Progenitor cell of endocrine pancreas (in vitro differentiated cells): ENCODE data around the gene DCLRE1A. TPM values are rescaled to one million over a fixed set of nuclear protein-coding genes. Genes with fewer than 3 reads are reported as not detected.

Source experiments
- DNase-seq: peaks from one replicate; pipeline ENCODE4 v3.0.0; 2021; ENCODE audit warnings: low spot score; ENCODE audit not compliant: unreplicated experiment
- H3K27ac Mint-ChIP-seq: 2 replicates; pipeline ENCODE4 v1.8.0; 2021; ENCODE audit warnings: mild to moderate bottlenecking, moderate library complexity, mixed read lengths
- H3K27me3 Mint-ChIP-seq: 2 replicates; pipeline ENCODE4 v1.8.0; 2021; ENCODE audit warnings: mixed read lengths
- H3K36me3 Mint-ChIP-seq: 2 replicates; pipeline ENCODE4 v1.8.0; 2022; ENCODE audit warnings: mixed read lengths; ENCODE audit not compliant: insufficient read depth
- H3K4me1 Mint-ChIP-seq: 2 replicates; pipeline ENCODE4 v1.8.0; 2021; ENCODE audit warnings: low read depth, mixed read lengths
- H3K4me3 Mint-ChIP-seq: 2 replicates; pipeline ENCODE4 v1.8.0; 2021; ENCODE audit warnings: low read depth, mild to moderate bottlenecking, moderate library complexity, mixed read lengths
- H3K9me3 Mint-ChIP-seq: 2 replicates; pipeline ENCODE4 v1.8.0; 2021; ENCODE audit warnings: low read depth, mixed read lengths
- CTCF ChIP-seq: fragments of 200-600 bp; sonication (generic); IDR thresholded peaks from one replicate; pipeline ENCODE4 v1.5.0; 2021; ENCODE audit warnings: antibody characterized with exemption, mild to moderate bottlenecking; ENCODE audit not compliant: unreplicated experiment
- total RNA-seq: library from RNA; stranded (reverse); gene quantifications from 2 replicates; pipeline ENCODE4 v1.2.1, GENCODE V29; 2021

Gene DCLRE1A
- total RNA-seq, 1 donor from 2014 or later = 11.1 TPM

GRCh38 chr10:113882240-113882639 is 28.4 kb upstream of the DCLRE1A start:
- Mint-ChIP-seq H3K4me1 (no peaks in the 10 kb centered on the region), H3K9me3 (peaks cover 8% of the 10 kb centered on the region), H3K4me3 (no peak overlapping the region), H3K27me3 (no peaks in the 10 kb centered on the region), H3K36me3 (peaks cover 45% of the 10 kb centered on the region), H3K27ac (no peak overlapping the region)
- DNase-seq = no peak
- TF ChIP-seq CTCF = no peak

GRCh38 chr10:113880236-113880635 is 26.4 kb upstream of the DCLRE1A start:
- Mint-ChIP-seq H3K27me3 (no peaks in the 10 kb centered on the region), H3K9me3 (peaks cover 4% of the 10 kb centered on the region), H3K36me3 (peaks cover 30% of the 10 kb centered on the region), H3K27ac (no peak overlapping the region), H3K4me1 (peaks cover 6% of the 10 kb centered on the region), H3K4me3 (no peak overlapping the region)
- no peak for TF ChIP-seq CTCF
- no peak for DNase-seq

GRCh38 chr10:113879691-113880090 is 25.8 kb upstream of the DCLRE1A start:
- no peak for TF ChIP-seq CTCF
- no peak overlapping the region for H3K27ac Mint-ChIP-seq
- H3K9me3 Mint-ChIP-seq = peaks cover 4% of the 10 kb centered on the region
- no peaks in the 10 kb centered on the region for H3K27me3 Mint-ChIP-seq
- peaks cover 11% of the 10 kb centered on the region for H3K4me1 Mint-ChIP-seq
- H3K4me3 Mint-ChIP-seq = no peak overlapping the region
- peaks cover 28% of the 10 kb centered on the region for H3K36me3 Mint-ChIP-seq
- no peak for DNase-seq

- no peak for DNase-seq
- Mint-ChIP-seq H3K27ac (no peak overlapping the region), H3K9me3 (peaks cover 17% of the 10 kb centered on the region), H3K36me3 (peaks cover 27% of the 10 kb centered on the region), H3K27me3 (no peaks in the 10 kb centered on the region), H3K4me1 (peaks cover 13% of the 10 kb centered on the region), H3K4me3 (no peak overlapping the region)
- no peak for TF ChIP-seq CTCF
Measured at GRCh38 chr10:113876461-113876860, 22.6 kb upstream of the DCLRE1A start.

GRCh38 chr10:113875212-113875611 is 21.3 kb upstream of the DCLRE1A start:
- Mint-ChIP-seq H3K4me1 (peaks cover 13% of the 10 kb centered on the region), H3K27me3 (no peaks in the 10 kb centered on the region), H3K36me3 (peaks cover 33% of the 10 kb centered on the region), H3K9me3 (peaks cover 21% of the 10 kb centered on the region), H3K4me3 (no peak overlapping the region), H3K27ac (peak overlapping the region; percentile 14)
- no peak for TF ChIP-seq CTCF
- no peak for DNase-seq
